ENCODE results near the gene TCF25. TPM values are rescaled to one million over a fixed set of nuclear protein-coding genes. Genes with fewer than 3 reads are reported as not detected.
"Not testable (repeated sequence)": the region's sequence is repeated elsewhere in the genome, so short reads cannot be mapped to it uniquely, and the experiment has no call there.

TCF25 gene
- polyA plus RNA-seq, 1 experiment, result 219 TPM

DNA sequence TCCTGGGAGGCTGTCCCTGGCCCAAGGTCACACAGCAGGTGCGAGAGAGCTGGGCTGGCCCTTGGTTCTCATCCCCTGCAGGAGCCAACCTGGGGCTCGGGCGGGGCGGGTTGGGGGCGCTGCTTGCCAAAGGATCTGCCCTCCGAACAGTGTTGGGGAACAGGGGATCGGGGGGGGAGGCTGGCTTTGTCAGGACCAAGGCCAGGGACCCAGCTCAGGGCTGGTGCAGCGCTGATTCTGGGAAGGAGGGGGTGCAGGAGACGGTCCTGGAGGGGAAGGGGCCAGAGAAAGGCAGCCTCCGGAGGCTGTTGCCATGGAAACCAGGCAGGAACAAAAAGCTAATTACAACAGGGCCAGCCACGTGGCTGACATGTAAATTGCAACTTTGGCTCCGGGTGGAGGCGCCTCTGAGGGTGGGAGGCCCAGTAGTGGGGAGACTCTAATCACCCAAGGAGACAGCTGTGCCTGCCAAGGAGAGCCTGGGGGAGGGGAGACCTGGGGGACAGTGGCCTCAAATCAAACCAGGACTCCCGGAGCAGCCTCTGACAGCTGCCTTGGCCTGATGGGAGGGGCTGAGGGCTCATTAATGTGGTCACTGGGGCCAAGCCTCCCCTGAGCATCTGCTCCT lies 51.0 kb downstream of the TCF25 start:
- Histone ChIP-seq H3K36me3 (ENCODE audit: control insufficient read depth, insufficient read depth, low read length) (no peaks in the 10 kb centered on the region), H3K4me3 (ENCODE audit: low read depth, low read length) (peak overlapping the region; percentile 65), H3K27me3 (ENCODE audit: control insufficient read depth, insufficient read depth, low read length) (no peaks in the 10 kb centered on the region)
- TF ChIP-seq, protein P1, sequence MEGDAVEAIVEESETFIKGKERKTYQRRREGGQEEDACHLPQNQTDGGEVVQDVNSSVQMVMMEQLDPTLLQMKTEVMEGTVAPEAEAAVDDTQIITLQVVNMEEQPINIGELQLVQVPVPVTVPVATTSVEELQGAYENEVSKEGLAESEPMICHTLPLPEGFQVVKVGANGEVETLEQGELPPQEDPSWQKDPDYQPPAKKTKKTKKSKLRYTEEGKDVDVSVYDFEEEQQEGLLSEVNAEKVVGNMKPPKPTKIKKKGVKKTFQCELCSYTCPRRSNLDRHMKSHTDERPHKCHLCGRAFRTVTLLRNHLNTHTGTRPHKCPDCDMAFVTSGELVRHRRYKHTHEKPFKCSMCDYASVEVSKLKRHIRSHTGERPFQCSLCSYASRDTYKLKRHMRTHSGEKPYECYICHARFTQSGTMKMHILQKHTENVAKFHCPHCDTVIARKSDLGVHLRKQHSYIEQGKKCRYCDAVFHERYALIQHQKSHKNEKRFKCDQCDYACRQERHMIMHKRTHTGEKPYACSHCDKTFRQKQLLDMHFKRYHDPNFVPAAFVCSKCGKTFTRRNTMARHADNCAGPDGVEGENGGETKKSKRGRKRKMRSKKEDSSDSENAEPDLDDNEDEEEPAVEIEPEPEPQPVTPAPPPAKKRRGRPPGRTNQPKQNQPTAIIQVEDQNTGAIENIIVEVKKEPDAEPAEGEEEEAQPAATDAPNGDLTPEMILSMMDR (IDR thresholded peaks at IDR 0.05; ENCODE audit: insufficient read depth, low read depth, low read length), result 0 out of 2 replicates have a peak, but pooled peaks have one; percentile 2
- DNase-seq (ENCODE audit: low read depth), result no peak
- ChIA-PET CTCF (interaction anchor here (0.6 to 5.8 kb wide), 5 partner anchors 14 to 158 kb away, joined by 3 to 48 read pairs (median 4); no protein-coding TSS in a partner anchor), POLR2A (no interaction called here)

DNA sequence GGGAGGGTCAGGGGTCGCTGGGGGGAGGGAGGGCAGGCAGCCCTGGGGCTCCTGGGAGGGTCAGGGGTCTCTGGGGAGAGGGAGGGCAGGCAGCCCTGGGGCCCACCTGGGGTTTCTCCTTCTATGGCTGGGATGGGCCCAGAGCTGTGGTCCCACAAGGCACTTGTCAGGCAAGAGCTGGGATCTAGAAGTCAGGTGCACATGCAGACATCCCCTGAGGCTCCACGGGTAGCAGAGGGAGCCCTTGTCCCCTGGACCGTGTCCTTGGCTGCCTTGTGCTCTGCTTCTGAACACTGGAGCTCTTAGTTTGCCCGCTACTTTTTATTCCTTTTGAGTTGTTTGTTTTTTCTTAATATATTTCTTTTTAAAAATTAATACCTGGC lies 51.5 kb downstream of the TCF25 start:
- ChIA-PET CTCF (interaction anchor here (0.6 to 5.8 kb wide), 5 partner anchors 14 to 157 kb away, joined by 3 to 48 read pairs (median 4); no protein-coding TSS in a partner anchor), POLR2A (no interaction called here)
- TF ChIP-seq, protein P1 (IDR thresholded peaks at IDR 0.05; ENCODE audit: insufficient read depth, low read depth, low read length), result no peak
- H3K36me3 ChIP-seq (ENCODE audit: control insufficient read depth, insufficient read depth, low read length), result 0 out of 2 replicates have a peak, but pooled peaks cover 1% of the 10 kb centered on the region
- H3K4me3 ChIP-seq (ENCODE audit: low read depth, low read length), result peak overlapping the region; percentile 65
- DNase-seq (ENCODE audit: low read depth), result no peak
- no peaks in the 10 kb centered on the region for H3K27me3 ChIP-seq (ENCODE audit: control insufficient read depth, insufficient read depth, low read length)

DNA sequence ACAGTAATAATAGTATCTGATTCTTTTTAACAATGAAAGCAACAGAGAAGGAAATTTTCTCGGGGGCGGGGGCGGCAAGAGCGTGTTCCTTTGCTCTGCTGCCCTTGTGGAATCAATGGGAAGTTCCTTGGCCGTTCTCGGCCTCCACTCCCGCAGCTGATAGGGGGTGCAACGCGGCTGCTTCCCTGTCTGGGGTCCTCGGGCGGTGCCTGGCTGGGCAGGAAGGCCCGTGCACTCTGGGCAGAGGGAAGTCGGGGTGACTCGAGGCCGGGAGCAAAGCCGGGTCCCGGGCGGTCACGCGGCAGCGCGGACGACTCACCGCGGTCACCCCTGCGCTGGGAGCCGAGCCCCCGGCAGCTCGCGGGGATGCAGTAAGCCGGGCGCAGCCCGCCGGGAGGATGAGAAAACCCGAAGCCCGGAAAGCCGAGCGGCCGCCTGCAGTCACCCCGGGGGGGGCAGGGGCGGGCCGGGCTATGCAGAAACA lies 52.2 kb downstream of the TCF25 start:
- H3K27me3 ChIP-seq (ENCODE audit: control insufficient read depth, insufficient read depth, low read length), result no peaks in the 10 kb centered on the region
- ChIA-PET POLR2A (no interaction called here), CTCF (interaction anchor here (0.6 to 5.8 kb wide), 3 partner anchors 15 to 54 kb away, joined by 3 to 48 read pairs (median 9); no protein-coding TSS in a partner anchor)
- DNase-seq (ENCODE audit: low read depth), result no peak
- TF ChIP-seq, protein P1 (IDR thresholded peaks at IDR 0.05; ENCODE audit: insufficient read depth, low read depth, low read length), result peak; percentile 9; the same call in 1 of the 2 replicates
- H3K4me3 ChIP-seq (ENCODE audit: low read depth, low read length), result peak overlapping the region; percentile 56
- H3K36me3 ChIP-seq (ENCODE audit: control insufficient read depth, insufficient read depth, low read length), result 0 out of 2 replicates have a peak, but pooled peaks cover 1% of the 10 kb centered on the region

DNA sequence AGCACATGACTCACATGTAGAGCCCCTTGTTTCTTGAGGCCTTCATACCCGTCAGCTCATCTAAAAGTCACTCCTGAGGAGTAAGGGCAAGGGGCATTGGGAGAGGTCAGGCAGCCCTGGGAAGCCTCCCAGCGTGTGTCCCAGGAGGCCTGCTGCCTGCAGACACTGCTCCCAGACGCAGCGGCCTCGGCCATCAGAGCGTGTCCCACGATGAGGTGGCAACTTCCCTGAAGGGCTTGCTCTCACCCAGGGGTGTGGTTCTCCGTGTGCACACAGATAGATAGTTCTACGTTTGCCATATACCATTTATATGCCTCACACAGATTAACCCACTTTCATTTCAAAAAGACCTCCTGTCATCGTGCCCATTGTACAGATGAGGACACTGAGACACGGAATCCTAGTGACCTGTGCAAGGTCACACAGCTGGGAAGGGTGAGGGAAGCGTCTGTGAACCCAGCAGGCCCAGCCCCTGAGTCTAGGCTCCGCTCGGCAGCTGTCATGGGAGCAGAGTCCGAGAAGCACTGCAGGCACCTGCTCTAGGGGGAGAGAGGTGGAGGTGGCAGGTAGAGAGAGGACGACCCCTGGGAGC lies 58.0 kb downstream of the TCF25 start:
- TF ChIP-seq, protein P1 (IDR thresholded peaks at IDR 0.05; ENCODE audit: insufficient read depth, low read depth, low read length), result no peak
- H3K27me3 ChIP-seq (ENCODE audit: control insufficient read depth, insufficient read depth, low read length), result no peaks in the 10 kb centered on the region
- ChIA-PET CTCF (no interaction called here), POLR2A (no interaction called here)
- H3K4me3 ChIP-seq (ENCODE audit: low read depth, low read length), result no peak overlapping the region
- DNase-seq (ENCODE audit: low read depth), result no peak
- H3K36me3 ChIP-seq (ENCODE audit: control insufficient read depth, insufficient read depth, low read length), result peaks cover 32% of the 10 kb centered on the region

DNA sequence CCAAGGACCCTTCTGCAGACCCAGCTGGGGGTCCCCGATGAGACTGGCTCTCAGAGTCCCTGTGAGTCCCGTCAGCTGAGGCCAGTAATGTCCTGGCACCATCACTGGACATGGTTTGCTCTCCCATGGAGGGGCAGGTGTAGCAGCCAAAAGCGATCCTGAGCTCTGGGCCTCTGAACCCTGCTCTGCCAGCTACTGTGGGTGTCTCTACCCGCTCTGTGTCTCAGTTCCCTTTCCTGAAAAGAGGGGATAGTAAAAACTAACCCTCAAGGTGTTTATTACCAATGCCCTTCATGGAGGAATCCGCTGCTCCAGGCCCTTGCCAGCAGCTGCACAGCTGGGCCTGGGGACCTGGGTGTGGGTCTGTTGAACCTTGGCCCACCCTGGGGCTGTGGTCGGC lies 58.6 kb downstream of the TCF25 start:
- TF ChIP-seq, protein P1 (IDR thresholded peaks at IDR 0.05; ENCODE audit: insufficient read depth, low read depth, low read length), result no peak
- H3K36me3 ChIP-seq (ENCODE audit: control insufficient read depth, insufficient read depth, low read length), result peaks cover 32% of the 10 kb centered on the region
- H3K4me3 ChIP-seq (ENCODE audit: low read depth, low read length), result no peak overlapping the region
- H3K27me3 ChIP-seq (ENCODE audit: control insufficient read depth, insufficient read depth, low read length), result no peaks in the 10 kb centered on the region
- no peak for DNase-seq (ENCODE audit: low read depth)
- POLR2A ChIA-PET, result no interaction called here
- CTCF ChIA-PET, result no interaction called here

DNA sequence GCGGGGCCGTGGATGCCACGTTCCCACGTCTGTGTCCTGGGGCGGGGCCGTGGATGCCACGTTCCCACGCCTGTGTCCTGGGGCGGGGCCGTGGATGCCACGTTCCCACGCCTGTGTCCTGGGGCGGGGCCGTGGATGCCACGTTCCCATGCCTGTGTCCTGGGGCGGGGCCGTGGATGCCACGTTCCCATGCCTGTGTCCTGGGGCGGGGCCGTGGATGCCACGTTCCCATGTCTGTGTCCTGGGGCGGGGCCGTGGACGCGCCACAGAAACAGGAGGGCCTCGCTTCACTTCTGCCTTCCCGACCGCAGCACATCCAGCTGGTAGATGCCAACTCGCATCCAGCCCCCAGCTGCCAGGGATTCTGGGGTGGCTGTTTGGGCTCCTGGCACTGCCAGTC lies 60.6 kb downstream of the TCF25 start:
- POLR2A ChIA-PET; H3K4me3 ChIP-seq (ENCODE audit: low read depth, low read length); DNase-seq (ENCODE audit: low read depth); CTCF ChIA-PET; H3K27me3 ChIP-seq (ENCODE audit: control insufficient read depth, insufficient read depth, low read length): not testable (repeated sequence)
- H3K36me3 ChIP-seq (ENCODE audit: control insufficient read depth, insufficient read depth, low read length), result peaks cover 32% of the 10 kb centered on the region
